ENCODE measurements around the gene IMP4. TPM values are rescaled to one million over a fixed set of nuclear protein-coding genes. Genes with fewer than 3 reads are reported as not detected.

IMP4 gene
- total and polyA plus RNA-seq, 2 of the 13 experiments (the other 11 are each of a cell fraction or from before 2014, with no cell fraction given), result 142 to 158 TPM

GRCh38 chr2:130332271-130333073 lies 10.2 kb upstream of the IMP4 start (continued):
- TF ChIP-seq MAX (IDR thresholded peaks at IDR 0.05), result peak; percentile 27; the same call in 1 of the 2 replicates
- TF ChIP-seq IKZF1 (IDR thresholded peaks at IDR 0.05), result no peak
- TF ChIP-seq ZNF180 (CRISPR knock-in tag; IDR thresholded peaks at IDR 0.05; ENCODE audit: borderline replicate concordance, low read depth), result no peak
- TF ChIP-seq REST (IDR thresholded peaks at IDR 0.05; ENCODE audit: borderline replicate concordance in 1 of 2, low read depth in 1 of 2, low read length in 2 of 2), result no peak
- TF ChIP-seq ZNF142 (CRISPR knock-in tag; IDR thresholded peaks at IDR 0.05), result no peak
- no peak for TF ChIP-seq PCBP2 (optimal IDR thresholded peaks at IDR 0.05; ENCODE audit: low read depth, low read length, poor library complexity, severe bottlenecking)
- TF ChIP-seq LBX2 (CRISPR knock-in tag; IDR thresholded peaks at IDR 0.05; ENCODE audit: borderline replicate concordance), result no peak
- no peak for TF ChIP-seq ZMAT5 (CRISPR knock-in tag; IDR thresholded peaks at IDR 0.05; ENCODE audit: borderline replicate concordance, low read depth)
- TF ChIP-seq REPIN1 (CRISPR knock-in tag; IDR thresholded peaks at IDR 0.05; ENCODE audit: borderline replicate concordance, low read depth), result peak; percentile 52; the same call in 1 of the 2 replicates
- peak; percentile 41; the same call in 1 of the 2 replicates for TF ChIP-seq RXRA (CRISPR knock-in tag; IDR thresholded peaks at IDR 0.05)
- peak; percentile 98 for TF ChIP-seq STAG1 (CRISPR knock-in tag; IDR thresholded peaks at IDR 0.05)
- TF ChIP-seq KLF11 (CRISPR knock-in tag; IDR thresholded peaks at IDR 0.05), result no peak
- TF ChIP-seq NR0B2 (CRISPR knock-in tag; IDR thresholded peaks at IDR 0.05), result no peak
- no peak for TF ChIP-seq ZBTB2 (CRISPR knock-in tag; IDR thresholded peaks at IDR 0.05; ENCODE audit: low read depth)
